ENCODE measurements around the gene KRTAP15-1.

KRTAP15-1 gene, protein sequence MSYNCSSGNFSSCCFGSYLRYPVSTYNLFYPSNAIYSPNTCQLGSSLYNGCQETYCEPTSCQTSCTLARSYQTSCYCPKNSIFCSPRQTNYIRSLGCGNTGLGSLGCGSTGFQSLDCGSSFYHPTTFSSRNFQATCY

DNA sequence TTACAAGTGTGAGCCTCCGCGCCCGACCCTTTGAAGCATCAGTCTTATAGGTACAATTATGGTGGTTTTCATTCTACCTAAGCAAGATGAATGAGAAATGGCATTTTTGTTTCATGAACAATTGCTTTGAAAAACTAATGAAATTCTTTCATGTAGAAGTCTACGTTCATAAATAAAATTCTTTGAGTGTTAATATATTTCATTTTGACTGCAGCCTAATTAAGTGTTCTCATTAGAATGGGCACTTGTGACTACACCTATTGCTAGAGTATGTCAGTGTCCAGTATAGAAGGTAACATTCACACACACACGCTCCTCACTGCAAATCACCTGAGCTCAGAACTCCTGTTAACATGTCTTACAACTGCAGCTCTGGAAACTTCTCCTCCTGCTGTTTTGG is at the start of gene KRTAP15-1:
TSS of gene KRTAP15-1 (plus strand) at position 301 of the 400 bp plus-strand sequence. CDS start at position 354, 53 bp downstream.
- in situ Hi-C loops (cut with MboI; ENCODE audit: low sequenced_read_pairs), result no loop called here

DNA sequence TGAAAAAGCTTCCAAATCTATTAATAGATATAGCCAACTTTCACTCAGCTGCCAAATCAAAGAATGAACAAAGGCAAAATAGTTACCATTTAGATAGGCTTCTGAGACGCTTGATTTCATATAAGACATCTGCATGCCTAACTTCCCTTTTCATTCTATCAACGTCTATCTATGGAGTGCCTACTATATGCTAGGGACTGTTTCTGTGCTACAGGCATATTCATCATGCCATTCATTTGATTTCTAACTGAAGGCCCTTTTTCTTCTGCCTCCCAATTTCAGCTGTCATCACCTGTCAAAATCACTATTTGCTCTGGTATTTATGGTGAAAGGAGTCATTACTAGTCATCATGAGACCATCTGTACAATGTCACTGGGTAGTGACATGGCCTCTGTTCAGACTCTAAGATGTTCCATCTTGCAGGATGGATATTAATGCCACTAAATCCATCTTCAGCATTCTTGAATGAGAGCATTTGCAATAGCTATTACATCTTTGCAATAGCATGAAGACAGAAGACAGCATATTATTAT is 48.5 kb upstream of the KRTAP15-1 start:
- in situ Hi-C loops (cut with MboI; ENCODE audit: low sequenced_read_pairs), result no loop called here

DNA sequence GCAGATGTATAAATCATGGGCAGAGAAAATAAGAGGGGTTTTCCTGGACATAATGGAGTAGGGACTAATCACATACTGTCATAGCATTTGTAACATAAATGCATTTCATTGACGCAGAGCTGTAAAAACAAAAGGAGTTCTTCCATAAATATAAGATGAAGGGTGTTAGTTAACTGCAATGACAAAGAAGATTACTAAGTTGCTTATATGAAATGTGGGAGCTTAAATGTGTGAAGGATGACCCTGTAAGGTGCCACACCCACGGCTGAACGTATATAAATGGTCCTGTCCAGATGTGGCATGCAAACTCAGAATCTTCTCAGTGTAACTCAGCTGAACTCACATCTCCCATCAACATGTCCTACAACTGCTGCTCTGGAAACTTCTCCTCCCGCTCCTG is 44.3 kb upstream of the KRTAP15-1 start, which contains the start of gene KRTAP13-1:
TSS of gene KRTAP13-1 (plus strand) at position 301 of the 400 bp plus-strand sequence. CDS start at position 357, 56 bp downstream.
- in situ Hi-C loops (cut with MboI; ENCODE audit: low sequenced_read_pairs), result no loop called here

GRCh38 chr21:30408782-30409494 is 31.1 kb upstream of the KRTAP15-1 start:
- in situ Hi-C loops (cut with MboI; ENCODE audit: low sequenced_read_pairs), result no loop called here

GRCh38 chr21:30415993-30416392 is 24.1 kb upstream of the KRTAP15-1 start:
- in situ Hi-C loops (cut with MboI; ENCODE audit: low sequenced_read_pairs), result no loop called here

- in situ Hi-C loops (cut with MboI; ENCODE audit: low sequenced_read_pairs), result no loop called here
These were observed 14.2 kb upstream of the KRTAP15-1 start, which contains the start of gene KRTAP13-3 for GRCh38 chr21:30425826-30426225. KRTAP13-3 (minus strand) TSS chr21:30425926; CDS start chr21:30425912, 14 bp downstream.

DNA sequence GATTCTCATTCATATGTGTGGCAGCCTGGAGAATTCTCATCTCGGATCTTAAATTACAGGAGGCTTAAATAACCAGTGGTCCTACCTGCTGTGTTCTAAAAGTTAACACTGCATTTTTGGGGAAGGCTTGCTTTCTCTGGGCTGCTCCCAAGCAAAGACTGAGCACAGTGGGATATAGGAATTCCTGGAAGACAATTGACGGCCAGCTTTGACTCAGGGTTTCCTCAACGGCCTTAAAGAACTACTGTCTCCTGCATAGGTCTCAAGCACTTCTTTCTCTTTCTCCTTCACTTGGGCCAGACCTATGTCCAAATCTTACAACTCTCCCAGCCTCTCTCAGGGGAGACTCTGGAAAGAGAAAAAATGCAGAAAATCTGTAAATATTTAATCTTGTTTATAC is 13.3 kb upstream of the KRTAP15-1 start:
- in situ Hi-C loops (cut with MboI; ENCODE audit: low sequenced_read_pairs), result no loop called here

DNA sequence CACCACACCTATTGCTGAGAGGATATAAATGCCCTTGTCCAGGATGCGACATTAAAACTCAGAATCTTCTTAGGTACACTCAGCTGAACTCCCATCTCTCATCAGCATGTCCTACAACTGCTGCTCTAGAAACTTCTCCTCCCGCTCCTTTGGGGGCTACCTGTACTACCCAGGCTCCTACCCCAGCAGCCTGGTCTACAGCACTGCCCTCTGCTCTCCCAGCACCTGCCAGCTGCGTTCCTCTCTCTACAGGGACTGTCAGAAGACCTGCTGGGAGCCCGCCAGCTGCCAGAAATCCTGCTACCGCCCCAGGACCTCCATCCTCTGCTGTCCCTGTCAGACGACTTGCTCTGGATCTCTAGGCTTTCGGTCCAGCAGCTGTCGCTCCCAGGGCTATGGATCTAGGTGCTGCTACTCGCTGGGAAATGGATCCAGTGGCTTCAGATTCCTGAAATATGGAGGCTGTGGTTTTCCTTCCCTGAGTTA is 9.9 kb upstream of the KRTAP15-1 start, which contains the start of gene KRTAP13-4:
TSS of gene KRTAP13-4 (plus strand) at position 51 of the 486 bp plus-strand sequence. CDS start at position 107, 56 bp downstream.
- in situ Hi-C loops (cut with MboI; ENCODE audit: low sequenced_read_pairs), result no loop called here

DNA sequence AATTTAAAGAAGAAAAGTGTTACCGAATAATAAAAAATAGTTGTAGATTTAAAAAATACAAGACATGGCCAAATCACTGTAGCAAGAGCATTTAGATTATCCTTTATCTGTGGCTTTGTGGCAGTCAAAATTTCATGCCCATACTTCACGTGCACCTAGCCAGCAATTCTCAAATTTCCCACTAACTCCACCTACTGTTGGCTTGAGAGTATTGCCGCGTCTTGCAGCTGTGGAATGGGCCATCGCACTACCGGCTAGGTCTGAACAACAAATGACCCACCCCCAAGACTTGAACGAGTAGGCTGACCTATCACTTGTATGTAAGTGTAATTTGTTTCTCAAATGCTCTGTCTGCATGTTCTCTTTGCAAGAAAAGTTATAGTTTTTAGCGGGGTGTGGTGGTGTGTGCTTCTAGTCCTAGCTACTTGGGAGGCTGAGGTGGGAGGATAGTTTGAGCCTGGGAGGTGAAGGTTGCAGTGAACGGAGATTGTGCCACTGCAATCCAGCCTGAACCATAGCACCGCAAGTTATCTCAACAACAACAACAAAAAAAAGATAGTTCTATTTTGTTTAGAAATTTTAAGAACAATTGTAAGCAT is 5.9 kb upstream of the KRTAP15-1 start:
- in situ Hi-C loops (cut with MboI; ENCODE audit: low sequenced_read_pairs), result no loop called here

DNA sequence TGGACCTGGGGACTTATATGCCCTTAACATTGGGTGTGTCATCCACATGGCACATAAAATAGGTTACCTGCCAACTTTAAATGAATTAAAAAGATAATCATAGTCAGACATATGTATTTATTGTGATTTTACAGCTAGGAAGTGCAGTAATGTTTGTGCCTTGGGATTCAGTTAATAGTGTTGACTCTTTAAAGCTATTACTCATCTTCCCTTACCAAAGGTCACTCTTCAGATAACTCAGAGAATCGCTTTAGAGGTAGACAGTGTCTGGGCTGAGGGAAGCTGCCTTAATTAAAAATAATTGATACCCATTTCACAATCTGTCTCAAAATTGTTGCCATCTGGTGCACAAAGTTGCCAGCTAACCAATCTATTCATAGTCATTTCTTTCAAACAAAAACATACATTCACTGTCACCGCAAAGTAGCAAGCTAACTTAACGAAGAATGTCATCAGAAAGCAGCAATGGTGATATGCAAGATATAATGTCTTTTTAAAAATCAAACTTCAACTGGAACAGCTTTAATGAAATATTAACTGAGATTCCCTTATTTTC is 3.0 kb upstream of the KRTAP15-1 start:
- in situ Hi-C loops (cut with MboI; ENCODE audit: low sequenced_read_pairs), result no loop called here

- in situ Hi-C loops (cut with MboI; ENCODE audit: low sequenced_read_pairs), result no loop called here
These were observed 3.2 kb downstream of the KRTAP15-1 start for GRCh38 chr21:30443226-30443625.

DNA sequence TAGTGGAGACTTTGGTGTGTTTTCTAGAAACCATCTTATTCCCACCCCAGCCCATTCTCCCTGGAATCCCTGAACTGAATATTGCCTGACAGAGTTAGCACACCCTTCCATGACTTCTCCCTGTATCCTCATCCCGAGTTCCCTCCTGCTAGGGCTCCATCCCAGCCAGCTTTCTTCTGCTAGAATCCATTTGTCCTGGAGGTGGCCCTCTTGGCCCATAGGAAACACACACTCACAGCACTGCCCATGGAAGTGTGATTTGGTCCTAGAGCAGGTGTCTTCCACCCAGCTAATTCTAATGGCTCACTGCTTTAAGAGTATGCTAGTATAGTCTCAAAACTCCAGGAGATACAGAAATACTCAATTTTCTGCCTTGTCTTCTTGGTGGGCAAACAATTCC is 4.1 kb downstream of the KRTAP15-1 start:
- in situ Hi-C loops (cut with MboI; ENCODE audit: low sequenced_read_pairs), result no loop called here

- in situ Hi-C loops (cut with MboI; ENCODE audit: low sequenced_read_pairs), result no loop called here
These were observed 7.0 kb downstream of the KRTAP15-1 start for GRCh38 chr21:30447056-30447455.

DNA sequence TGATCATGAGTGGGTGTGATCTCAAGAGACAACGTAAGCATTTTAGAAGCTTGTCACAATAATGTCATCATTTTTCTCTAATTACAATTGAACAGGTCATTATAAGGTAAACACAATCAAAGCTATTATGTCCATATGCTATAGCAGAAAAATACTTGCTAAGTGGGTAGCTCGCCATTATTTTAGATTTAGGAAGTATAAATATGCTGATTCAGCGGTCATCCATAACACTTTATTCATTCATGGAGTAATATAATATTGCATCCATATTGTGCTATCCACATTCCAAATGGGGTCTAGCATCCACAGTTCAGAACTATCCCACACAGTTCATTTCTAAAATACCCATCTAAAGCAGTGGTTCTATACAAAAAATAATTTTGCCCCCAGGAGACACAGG is 8.4 kb downstream of the KRTAP15-1 start:
- in situ Hi-C loops (cut with MboI; ENCODE audit: low sequenced_read_pairs), result no loop called here

DNA sequence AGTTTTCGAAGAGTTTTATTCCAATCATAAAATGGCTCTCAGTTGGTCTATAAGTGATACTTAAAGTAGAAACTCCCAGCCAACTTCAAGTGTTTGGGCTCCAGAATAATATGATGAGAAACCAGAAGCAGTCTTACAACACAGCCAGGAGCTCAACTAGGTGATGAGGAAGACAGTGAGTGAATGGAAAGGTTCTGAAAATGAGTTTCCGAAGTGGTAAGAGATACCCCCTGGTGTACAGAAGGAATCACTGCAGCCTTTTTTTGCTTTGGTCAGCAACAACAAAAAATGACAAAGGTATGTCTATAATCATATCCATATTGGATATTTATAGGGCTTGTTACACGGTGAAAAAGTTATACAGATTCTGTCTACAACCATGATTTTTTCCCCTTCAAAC is 23.6 kb downstream of the KRTAP15-1 start:
- in situ Hi-C loops (cut with MboI; ENCODE audit: low sequenced_read_pairs), result no loop called here

- in situ Hi-C loops (cut with MboI; ENCODE audit: low sequenced_read_pairs), result no loop called here
These were observed 29.0 kb downstream of the KRTAP15-1 start for GRCh38 chr21:30468900-30469714.

DNA sequence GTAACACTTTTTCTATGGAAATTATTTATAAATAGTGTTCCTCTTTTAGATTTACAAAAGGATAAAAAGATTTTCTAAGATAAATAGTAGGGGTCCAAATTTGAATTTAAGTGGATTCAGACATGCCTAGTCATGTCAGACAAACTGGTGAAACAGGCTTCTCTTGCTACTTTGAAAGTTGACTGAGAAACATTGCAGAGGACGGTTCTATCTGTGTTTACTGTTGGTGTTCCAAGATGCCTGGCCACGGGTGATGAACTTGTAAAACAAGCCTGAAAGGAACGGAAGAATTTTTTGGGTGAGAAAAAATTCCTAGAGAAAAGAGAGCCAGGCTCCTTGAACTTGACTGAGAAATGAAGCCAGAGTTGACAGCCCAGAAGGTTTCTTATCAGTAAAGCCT is 37.9 kb downstream of the KRTAP15-1 start:
- in situ Hi-C loops (cut with MboI; ENCODE audit: low sequenced_read_pairs), result no loop called here

DNA sequence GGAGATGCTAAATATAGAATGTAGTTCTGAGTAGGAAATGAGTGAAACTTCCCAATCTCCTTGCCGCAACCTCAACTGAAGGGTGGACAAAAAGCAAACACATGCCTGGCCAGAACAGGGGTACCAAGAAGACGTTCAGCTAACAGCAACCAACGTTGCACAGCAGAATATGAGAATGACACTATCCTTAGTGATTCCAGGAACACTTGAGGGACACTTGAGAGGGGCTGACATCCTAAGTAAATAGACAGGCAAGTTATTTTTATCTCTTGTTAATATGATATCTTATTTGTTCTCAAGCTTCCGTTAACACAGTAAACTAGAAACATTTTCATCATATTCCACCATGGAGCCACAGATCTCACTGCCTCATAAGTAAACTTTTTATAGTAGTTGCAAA is 39.2 kb downstream of the KRTAP15-1 start:
- in situ Hi-C loops (cut with MboI; ENCODE audit: low sequenced_read_pairs), result no loop called here

DNA sequence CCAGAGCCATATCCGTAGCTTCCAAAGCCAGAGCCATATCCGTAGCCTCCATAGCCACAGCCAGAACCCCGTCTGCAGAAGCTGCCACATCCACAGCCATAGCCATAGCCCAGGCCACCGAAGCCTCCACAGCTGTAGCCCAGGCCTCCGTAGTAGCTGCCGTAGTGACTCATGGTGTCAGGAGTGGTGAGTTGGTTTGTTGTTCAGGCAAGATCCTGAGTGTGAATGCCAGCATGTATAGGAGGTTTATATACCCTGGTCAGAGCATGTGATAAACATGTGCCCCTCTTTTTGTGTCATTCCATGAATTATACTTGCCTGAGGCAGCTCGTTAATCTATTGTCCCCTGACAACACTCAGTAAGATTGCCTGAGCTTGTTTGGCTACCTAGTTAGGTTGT is 40.1 kb downstream of the KRTAP15-1 start, which contains the start of gene KRTAP19-1:
TSS of gene KRTAP19-1 (minus strand) at position 223 of the 400 bp plus-strand sequence. CDS start at position 173, 50 bp downstream.
- in situ Hi-C loops (cut with MboI; ENCODE audit: low sequenced_read_pairs), result no loop called here

DNA sequence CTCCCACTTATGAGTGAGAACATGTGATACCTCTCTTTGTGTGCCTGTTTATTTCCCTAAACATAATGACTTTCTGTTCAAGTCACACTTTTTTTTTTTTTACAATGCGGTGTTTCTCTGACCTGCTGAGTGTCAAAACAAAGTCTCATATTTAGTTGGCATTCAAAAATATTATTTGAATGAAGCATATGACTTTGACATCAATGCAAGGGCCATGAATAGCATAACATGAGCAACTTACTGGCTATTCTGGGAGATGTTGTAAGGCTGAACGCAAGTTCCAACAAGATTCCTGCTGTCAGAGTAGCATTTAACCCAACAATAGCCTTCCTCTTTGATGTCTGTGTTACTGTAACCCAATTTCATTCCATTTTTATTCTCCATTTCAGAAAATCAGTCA is 42.1 kb downstream of the KRTAP15-1 start:
- in situ Hi-C loops (cut with MboI; ENCODE audit: low sequenced_read_pairs), result no loop called here

Measured in hTERT RPE-1 (cell line).